HFF-Myc (cell line): ENCODE measurements around the gene NFE2L1.
A peak's percentile ranks its signal among the peaks of the same experiment; 100 is the strongest.

Experiments used
- DNase-seq: peaks from one replicate; pipeline ENCODE4 v3.0.0-alpha.2; 2011; ENCODE audit warnings: low read depth; ENCODE audit errors: extremely low read depth
- H3K4me3 ChIP-seq: replicated peaks from 2 replicates; pipeline ENCODE4 v1.5.1; 2011; ENCODE audit warnings: low read depth, mild to moderate bottlenecking, control low read depth, low read length
- TF ChIP-seq, protein P1 (sequence below): IDR thresholded peaks from 2 replicates; pipeline ENCODE4 v1.5.1; 2012; ENCODE audit warnings: mild to moderate bottlenecking, low read depth, low read length, control low read depth; ENCODE audit errors: missing control alignments

The NFE2L1 gene

GRCh38 chr17:48084932-48085331 is 36.8 kb downstream of the NFE2L1 start:
- DNase-seq = no peak
- H3K4me3 ChIP-seq = no peak overlapping the region
- TF ChIP-seq, protein P1, sequence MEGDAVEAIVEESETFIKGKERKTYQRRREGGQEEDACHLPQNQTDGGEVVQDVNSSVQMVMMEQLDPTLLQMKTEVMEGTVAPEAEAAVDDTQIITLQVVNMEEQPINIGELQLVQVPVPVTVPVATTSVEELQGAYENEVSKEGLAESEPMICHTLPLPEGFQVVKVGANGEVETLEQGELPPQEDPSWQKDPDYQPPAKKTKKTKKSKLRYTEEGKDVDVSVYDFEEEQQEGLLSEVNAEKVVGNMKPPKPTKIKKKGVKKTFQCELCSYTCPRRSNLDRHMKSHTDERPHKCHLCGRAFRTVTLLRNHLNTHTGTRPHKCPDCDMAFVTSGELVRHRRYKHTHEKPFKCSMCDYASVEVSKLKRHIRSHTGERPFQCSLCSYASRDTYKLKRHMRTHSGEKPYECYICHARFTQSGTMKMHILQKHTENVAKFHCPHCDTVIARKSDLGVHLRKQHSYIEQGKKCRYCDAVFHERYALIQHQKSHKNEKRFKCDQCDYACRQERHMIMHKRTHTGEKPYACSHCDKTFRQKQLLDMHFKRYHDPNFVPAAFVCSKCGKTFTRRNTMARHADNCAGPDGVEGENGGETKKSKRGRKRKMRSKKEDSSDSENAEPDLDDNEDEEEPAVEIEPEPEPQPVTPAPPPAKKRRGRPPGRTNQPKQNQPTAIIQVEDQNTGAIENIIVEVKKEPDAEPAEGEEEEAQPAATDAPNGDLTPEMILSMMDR = no peak

DNA sequence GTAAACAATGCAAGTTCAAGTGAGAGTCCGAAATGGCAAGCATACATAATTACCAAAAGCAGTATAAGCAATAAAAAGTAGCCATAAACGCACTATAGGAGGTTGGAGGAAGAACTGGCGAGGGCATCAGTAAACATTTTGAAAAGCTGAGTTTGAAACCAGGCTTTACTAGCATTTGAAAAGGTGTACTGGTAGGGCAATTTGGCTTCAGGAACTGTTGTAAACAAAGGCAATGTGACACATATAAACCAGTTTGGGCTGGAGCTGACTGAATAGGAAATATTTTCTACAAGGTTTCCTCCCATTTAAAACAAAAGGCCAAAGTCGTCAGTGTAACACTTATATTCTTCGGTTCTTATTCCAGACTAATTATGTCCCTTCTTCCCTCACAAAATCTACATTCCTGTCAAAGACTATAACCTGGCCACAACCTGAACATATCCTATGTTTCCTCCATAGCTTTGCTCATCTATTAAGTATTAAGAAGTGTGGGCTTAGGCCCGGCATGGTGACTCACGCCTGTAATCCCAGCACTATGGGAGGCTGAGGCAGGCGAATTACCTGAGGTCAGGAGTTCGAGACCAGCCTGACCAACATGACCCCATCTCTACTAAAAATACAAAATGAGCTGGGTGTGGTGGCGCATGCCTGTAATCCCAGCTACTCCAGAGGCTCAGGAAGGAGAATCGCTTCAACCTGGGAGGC is 45.3 kb downstream of the NFE2L1 start:
- TF ChIP-seq, protein P1 = no peak
- H3K4me3 ChIP-seq = no peak overlapping the region
- DNase-seq = no peak

DNA sequence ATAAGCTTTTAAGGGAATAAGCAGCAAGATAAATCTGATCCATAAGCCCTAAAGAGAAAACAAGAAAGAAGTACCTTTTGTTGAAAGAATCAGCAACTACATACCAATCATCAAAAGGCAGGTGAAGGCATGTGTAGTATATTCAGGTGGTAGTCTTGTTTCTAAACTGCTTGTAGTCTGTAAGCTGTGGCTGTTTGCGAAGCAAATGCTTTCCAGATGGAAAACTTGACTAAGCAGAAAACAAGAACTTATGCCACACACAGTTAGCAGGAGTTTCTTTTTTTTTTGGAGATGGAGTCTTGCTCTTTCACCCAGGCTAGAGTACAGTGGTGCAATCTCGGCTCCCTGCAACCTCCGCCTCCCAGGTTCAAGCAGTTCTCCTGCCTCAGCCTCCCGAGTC is 47.5 kb downstream of the NFE2L1 start:
- TF ChIP-seq, protein P1 = no peak
- no peak overlapping the region for H3K4me3 ChIP-seq
- DNase-seq = no peak

- H3K4me3 ChIP-seq = peak overlapping the region; percentile 92
- no peak for DNase-seq
- TF ChIP-seq, protein P1 = no peak
Measured at GRCh38 chr17:48100160-48100559, 52.0 kb downstream of the NFE2L1 start.

DNA sequence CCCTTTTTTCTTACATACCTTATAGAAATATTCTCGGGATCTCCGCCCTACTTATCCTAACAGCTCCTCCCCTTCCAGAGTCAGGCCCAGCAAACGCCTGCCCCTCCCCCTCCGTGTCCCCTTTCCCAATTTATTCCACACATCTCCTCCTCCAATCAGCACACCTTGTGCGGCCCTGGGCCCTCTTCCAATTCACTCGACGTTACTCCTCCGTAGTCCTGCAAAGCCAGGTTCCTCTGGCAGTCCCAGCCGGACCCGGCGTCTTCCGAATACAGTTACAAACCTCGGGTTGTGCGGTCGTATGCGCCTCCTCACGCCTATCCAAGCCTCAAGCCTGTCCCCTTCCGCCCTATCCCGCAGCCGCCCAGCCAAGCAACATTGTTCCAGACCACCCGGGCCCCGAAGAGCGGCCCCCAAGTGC is 52.4 kb downstream of the NFE2L1 start:
- DNase-seq = no peak
- peak overlapping the region; percentile 92 for H3K4me3 ChIP-seq
- TF ChIP-seq, protein P1 = no peak

GRCh38 chr17:48101012-48101720 is 53.0 kb downstream of the NFE2L1 start, which contains the start of gene CBX1:
Gene CBX1, minus strand, starts transcription at chr17:48101478. Its CDS starts 24,474 bp downstream, at chr17:48077004.
- peak within 1 kb of the TSS; percentile 92 for H3K4me3 ChIP-seq
- TF ChIP-seq, protein P1 = no peak
- DNase-seq = peak; percentile 80
